HFFc6 (cell line): ENCODE measurements around the gene RGS14. TPM values are rescaled to one million over a fixed set of nuclear protein-coding genes. Genes with fewer than 3 reads are reported as not detected.

Experiments
- DNase-seq: peaks from one replicate; pipeline ENCODE4 v3.0.0-alpha.2; 2018
- H3K27ac Mint-ChIP-seq: 2 replicates; pipeline ENCODE4 v1.8.0; 2020; ENCODE audit warnings: mild to moderate bottlenecking, mixed read lengths
- H3K27me3 Mint-ChIP-seq: 2 replicates; pipeline ENCODE4 v1.8.0; 2021; ENCODE audit warnings: mild to moderate bottlenecking, moderate library complexity, mixed read lengths; ENCODE audit not compliant: insufficient read depth
- H3K36me3 Mint-ChIP-seq: 2 replicates; pipeline ENCODE4 v1.8.0; 2021; ENCODE audit warnings: low read depth, mixed read lengths
- H3K4me1 Mint-ChIP-seq: 2 replicates; pipeline ENCODE4 v1.8.0; 2020; ENCODE audit warnings: low read depth, mixed read lengths
- H3K4me3 Mint-ChIP-seq: 2 replicates; pipeline ENCODE4 v1.8.0; 2020; ENCODE audit warnings: mild to moderate bottlenecking, moderate library complexity, mixed read lengths
- H3K9me3 Mint-ChIP-seq: 2 replicates; pipeline ENCODE4 v1.8.0; 2020; ENCODE audit warnings: mild to moderate bottlenecking, mixed read lengths
- total RNA-seq, 6 experiments: library from RNA; stranded (reverse); fragmentation: NEBNext Ultra II Directional; extraction: Animal tissue kit (Norgen Biotek cat#: 25700); gene quantifications; 2 replicates in 1 of 6; 3 replicates in 5 of 6; pipeline ENCODE4 v1.2.3, GENCODE V29; 2021
- TF ChIP-seq, protein P1 (sequence below): fragments of 200-600 bp; sonication (generic); IDR thresholded peaks from 2 replicates; pipeline ENCODE4 v1.5.0; 2021; ENCODE audit warnings: antibody characterized with exemption, mild to moderate bottlenecking

RGS14 gene
- total RNA-seq, 6 experiments from 2014 or later = 1.0 to 2.2 (median 1.2) TPM

DNA sequence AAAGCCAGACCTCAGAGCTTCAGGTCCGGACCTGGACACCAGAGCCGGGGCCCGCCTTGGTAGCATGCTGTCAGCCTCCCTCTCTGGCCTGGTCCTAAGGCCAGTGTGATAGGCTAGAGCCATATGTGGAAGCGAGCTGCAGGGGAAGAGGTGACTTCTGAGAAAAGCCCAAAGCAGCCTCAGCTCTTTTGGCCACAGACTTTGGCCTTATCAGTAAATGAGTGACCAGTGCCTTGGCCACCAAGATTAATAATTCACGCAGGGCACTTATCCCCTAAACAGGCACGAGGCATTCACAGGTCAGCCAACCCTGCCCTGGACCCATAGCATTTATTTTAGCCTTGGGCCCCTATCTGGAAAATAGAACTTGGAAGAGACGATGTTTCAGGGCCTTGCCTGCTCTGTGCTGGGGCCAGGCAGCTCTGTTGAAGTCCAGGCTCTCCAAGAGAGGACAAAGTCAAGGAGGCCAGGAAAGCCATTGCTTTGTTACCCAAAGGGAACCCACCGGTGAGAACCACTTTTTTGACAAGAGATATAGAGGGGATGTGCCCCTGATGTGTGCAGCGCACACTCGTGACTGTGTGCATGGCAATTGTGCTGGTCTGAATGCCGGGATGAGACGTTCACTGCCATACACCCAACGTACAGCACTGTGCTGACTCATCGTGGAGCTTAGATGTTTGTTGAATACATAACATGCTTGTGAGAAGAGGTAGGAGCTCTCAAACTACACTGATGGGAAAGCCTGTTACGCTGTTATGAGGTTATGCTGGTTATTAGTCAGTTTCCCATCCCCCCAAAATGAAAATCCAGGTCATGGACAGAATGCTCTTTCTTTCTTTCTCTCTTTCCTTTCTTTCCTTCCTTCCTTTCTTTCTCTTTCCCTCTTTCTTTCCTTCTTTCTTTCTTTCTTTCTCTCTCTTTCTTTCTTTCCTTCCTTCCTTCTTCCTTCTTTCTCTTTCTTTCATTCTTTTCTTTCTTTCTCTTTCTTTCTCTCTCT, 21.5 kb downstream of the RGS14 start:
- Mint-ChIP-seq H3K4me1 (peaks cover 21% of the 10 kb centered on the region), H3K27me3 (peaks cover 28% of the 10 kb centered on the region), H3K27ac (peak overlapping the region; percentile 15; the same call in 1 of the 2 replicates), H3K36me3 (no peaks in the 10 kb centered on the region), H3K4me3 (no peak overlapping the region), H3K9me3 (no peaks in the 10 kb centered on the region)
- TF ChIP-seq, protein P1, sequence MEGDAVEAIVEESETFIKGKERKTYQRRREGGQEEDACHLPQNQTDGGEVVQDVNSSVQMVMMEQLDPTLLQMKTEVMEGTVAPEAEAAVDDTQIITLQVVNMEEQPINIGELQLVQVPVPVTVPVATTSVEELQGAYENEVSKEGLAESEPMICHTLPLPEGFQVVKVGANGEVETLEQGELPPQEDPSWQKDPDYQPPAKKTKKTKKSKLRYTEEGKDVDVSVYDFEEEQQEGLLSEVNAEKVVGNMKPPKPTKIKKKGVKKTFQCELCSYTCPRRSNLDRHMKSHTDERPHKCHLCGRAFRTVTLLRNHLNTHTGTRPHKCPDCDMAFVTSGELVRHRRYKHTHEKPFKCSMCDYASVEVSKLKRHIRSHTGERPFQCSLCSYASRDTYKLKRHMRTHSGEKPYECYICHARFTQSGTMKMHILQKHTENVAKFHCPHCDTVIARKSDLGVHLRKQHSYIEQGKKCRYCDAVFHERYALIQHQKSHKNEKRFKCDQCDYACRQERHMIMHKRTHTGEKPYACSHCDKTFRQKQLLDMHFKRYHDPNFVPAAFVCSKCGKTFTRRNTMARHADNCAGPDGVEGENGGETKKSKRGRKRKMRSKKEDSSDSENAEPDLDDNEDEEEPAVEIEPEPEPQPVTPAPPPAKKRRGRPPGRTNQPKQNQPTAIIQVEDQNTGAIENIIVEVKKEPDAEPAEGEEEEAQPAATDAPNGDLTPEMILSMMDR = no peak
- DNase-seq = peak; percentile 84

DNA sequence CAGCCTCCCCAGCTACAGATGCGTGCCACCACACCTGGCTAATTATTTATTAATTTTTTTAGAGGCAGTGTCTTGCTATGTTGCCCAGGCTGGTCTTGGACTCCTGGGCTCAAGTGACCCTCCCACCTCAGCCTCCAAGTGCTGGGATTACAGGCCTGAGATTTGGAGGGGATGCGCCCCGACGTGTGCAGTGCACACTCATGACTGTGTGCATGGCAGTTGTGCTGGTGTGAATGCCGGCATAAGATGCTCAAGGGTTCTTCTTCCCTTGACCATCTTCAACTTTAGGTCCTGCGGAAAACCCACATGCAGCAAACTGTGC, 23.0 kb downstream of the RGS14 start:
- peaks cover 28% of the 10 kb centered on the region for H3K27me3 Mint-ChIP-seq
- H3K4me1 Mint-ChIP-seq = peaks cover 21% of the 10 kb centered on the region
- DNase-seq = no peak
- no peak overlapping the region for H3K4me3 Mint-ChIP-seq
- no peaks in the 10 kb centered on the region for H3K36me3 Mint-ChIP-seq
- no peaks in the 10 kb centered on the region for H3K9me3 Mint-ChIP-seq
- no peak overlapping the region for H3K27ac Mint-ChIP-seq
- TF ChIP-seq, protein P1 = no peak

DNA sequence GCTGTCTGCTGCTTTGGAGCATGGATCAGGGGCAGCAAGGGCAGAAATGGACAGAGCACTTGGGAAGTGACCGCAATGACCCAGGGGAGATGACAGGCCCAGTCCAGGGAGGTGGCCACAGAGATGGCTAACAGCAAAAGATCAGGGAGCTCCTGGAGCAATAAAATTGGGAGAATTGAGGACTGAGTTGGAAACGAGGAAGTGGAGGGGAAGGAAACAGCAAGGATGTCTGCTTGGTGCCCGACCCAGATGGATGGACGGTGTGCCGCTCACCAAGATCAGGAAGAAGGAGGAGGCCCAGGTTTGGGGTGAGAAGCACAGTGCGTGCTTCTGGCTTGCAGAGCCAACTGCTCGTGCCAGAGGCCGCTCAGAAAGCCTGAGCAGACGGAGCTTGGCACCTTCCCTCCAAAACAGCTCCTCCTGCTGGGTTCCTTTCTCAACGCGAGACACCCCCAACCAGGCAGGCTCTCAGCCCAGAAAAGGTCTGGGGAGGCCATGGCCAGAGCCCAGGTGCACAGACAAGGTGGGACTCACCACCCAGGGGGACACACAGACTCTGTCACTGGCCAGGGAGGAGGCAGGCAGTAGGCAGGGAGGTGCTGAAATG, 24.8 kb downstream of the RGS14 start:
- peaks cover 21% of the 10 kb centered on the region for H3K4me1 Mint-ChIP-seq
- peaks cover 32% of the 10 kb centered on the region for H3K27me3 Mint-ChIP-seq
- no peaks in the 10 kb centered on the region for H3K36me3 Mint-ChIP-seq
- no peak for DNase-seq
- H3K4me3 Mint-ChIP-seq = no peak overlapping the region
- H3K9me3 Mint-ChIP-seq = no peaks in the 10 kb centered on the region
- TF ChIP-seq, protein P1 = peak; percentile 44; the same call in 1 of the 2 replicates
- H3K27ac Mint-ChIP-seq = no peak overlapping the region

DNA sequence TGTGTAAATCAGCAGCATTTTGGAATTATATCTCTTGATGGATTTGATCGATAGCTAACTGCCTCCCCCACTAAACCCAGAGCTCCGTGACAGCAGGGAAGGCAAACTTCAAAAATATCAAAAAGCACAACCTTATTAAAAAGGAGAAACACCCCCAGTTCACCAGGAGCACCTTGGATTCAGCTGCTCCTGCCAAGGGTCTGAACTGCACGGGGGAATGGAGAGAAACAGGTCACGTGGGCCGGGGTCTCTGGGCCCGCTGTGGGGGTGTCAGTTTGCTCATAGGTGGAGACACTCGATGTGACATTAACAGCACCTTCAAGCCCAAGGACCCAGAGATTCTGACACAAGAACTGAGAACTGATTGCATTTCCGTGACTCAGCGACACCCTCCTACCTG, 25.5 kb downstream of the RGS14 start:
- no peak overlapping the region for H3K4me3 Mint-ChIP-seq
- peaks cover 24% of the 10 kb centered on the region for H3K4me1 Mint-ChIP-seq
- H3K27me3 Mint-ChIP-seq = peaks cover 32% of the 10 kb centered on the region
- H3K36me3 Mint-ChIP-seq = no peaks in the 10 kb centered on the region
- no peak for DNase-seq
- no peaks in the 10 kb centered on the region for H3K9me3 Mint-ChIP-seq
- no peak overlapping the region for H3K27ac Mint-ChIP-seq
- TF ChIP-seq, protein P1 = no peak

DNA sequence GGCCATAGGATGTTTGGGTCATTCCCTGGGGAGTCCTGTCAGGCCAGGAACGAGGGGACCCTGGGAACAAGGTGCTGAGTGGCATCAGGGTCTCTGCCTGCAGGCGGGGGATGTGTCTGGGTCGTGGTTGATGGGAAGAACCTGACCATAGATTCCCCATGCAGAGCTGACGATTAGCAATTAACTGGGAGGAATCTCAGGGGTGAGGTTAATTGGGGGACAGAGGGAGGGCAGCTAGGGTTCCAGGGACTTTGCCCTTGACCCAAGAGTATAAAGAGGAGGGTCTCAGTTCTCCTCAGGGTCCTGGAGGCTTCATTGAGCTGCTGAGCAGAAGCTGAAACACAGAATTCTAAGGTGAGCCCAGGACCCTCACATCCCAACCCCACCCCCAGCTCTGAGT, 26.4 kb downstream of the RGS14 start, which contains the start of gene SLC34A1:
Gene SLC34A1, plus strand, starts transcription at position 301 of the 400 bp plus-strand sequence. CDS start 1,308 bp downstream, outside the sequence.
- no peak for DNase-seq
- H3K36me3 Mint-ChIP-seq = no peaks in the 10 kb centered on the region
- H3K4me1 Mint-ChIP-seq = peaks cover 31% of the 10 kb centered on the region
- no peak within 1 kb of the TSS for H3K27ac Mint-ChIP-seq
- TF ChIP-seq, protein P1 = no peak
- peaks cover 32% of the 10 kb centered on the region for H3K27me3 Mint-ChIP-seq
- H3K4me3 Mint-ChIP-seq = no peak within 1 kb of the TSS
- H3K9me3 Mint-ChIP-seq = no peaks in the 10 kb centered on the region
